K562 (cell line): ENCODE results near the gene EEPD1. TPM values are rescaled to one million over a fixed set of nuclear protein-coding genes. Genes with fewer than 3 reads are reported as not detected.

Experiments used
- BMI1 ChIP-seq: fragments of 150-350 bp; IDR thresholded peaks from 2 replicates; pipeline ENCODE4 v1.6.1; 2014; ENCODE audit warnings: low read length
- GMEB1 ChIP-seq: fragments of 250-450 bp; sonication (Bioruptor Pico); IDR thresholded peaks from 2 replicates; pipeline ENCODE4 v1.4.0; 2020; ENCODE audit warnings: mild to moderate bottlenecking
- HEY1 ChIP-seq: fragments of 250-450 bp; sonication (Bioruptor Pico); IDR thresholded peaks from 2 replicates; pipeline ENCODE4 v1.5.0; 2020; ENCODE audit warnings: mild to moderate bottlenecking, moderate library complexity, borderline replicate concordance
- HNRNPLL ChIP-seq: fragments of 200-400 bp; formaldehyde crosslinking; IDR thresholded peaks from 2 replicates; pipeline ENCODE4 v1.6.1; 2017; ENCODE audit warnings: low read length, low read depth, mild to moderate bottlenecking; ENCODE audit not compliant: poor library complexity, severe bottlenecking
- MAZ ChIP-seq, 2 experiments: fragments of 450-650 bp in 1 of 2; sonication (generic) in 1 of 2; formaldehyde crosslinking; IDR thresholded peaks in 1 of 2; conservative IDR thresholded peaks in 1 of 2; 2 replicates each; pipeline versions ENCODE4 v1.4.0 to v1.5.0; 2020; ENCODE audit warnings: mild to moderate bottlenecking in 1 of 2, missing genetic modification reagents in 1 of 2
- PRPF4 ChIP-seq: fragments of 200-400 bp; formaldehyde crosslinking; IDR thresholded peaks from one replicate; pipeline ENCODE4 v1.6.1; 2017; ENCODE audit warnings: low read length, low read depth, mild to moderate bottlenecking; ENCODE audit not compliant: insufficient read depth, poor library complexity, severe bottlenecking
- PURB ChIP-seq: sonication (generic); formaldehyde crosslinking; IDR thresholded peaks from 2 replicates; pipeline ENCODE4 v1.9.0; 2021; ENCODE audit warnings: low read depth, mild to moderate bottlenecking, missing genetic modification reagents
- SLC30A9 ChIP-seq: fragments of 250-450 bp; sonication (Bioruptor Pico); IDR thresholded peaks from 2 replicates; pipeline ENCODE4 v1.8.0; 2022; ENCODE audit warnings: mild to moderate bottlenecking, moderate library complexity
- SPI1 ChIP-seq: IDR thresholded peaks from 2 replicates; pipeline ENCODE4 v1.6.1; 2011; ENCODE audit warnings: low read depth, low read length, control low read depth, borderline replicate concordance
- ZNF76 ChIP-seq: fragments of 250-450 bp; sonication (Bioruptor Pico); IDR thresholded peaks from 2 replicates; pipeline ENCODE4 v1.4.0; 2020; ENCODE audit warnings: mild to moderate bottlenecking, moderate library complexity, borderline replicate concordance
- polyA plus RNA-seq, 8 experiments: library from polyadenylated mRNA; depleted of rRNA in 4 of 8; stranded (reverse) in 5 of 8; unstranded in 3 of 8; fragments of >200 nt; fragmentation: Nextera tagmentation in 2 of 8; fragmentation: Illumina TruSeq in 1 of 8; extraction: Ambion mirVana in 2 of 8; extraction: Trizol in 1 of 8; gene quantifications; 2 replicates each; pipeline versions ENCODE4 v1.2.1 to v1.2.3, GENCODE V29; 2011 to 2014; ENCODE audit warnings: inconsistent platforms in 1 of 8, missing spikeins in 1 of 8
- total RNA-seq, 7 experiments: library from RNA; depleted of rRNA in 6 of 7; stranded (reverse); fragments of >200 nt in 6 of 7; fragmentation: Illumina TruSeq in 2 of 7; extraction: Trizol in 2 of 7; gene quantifications; 2 replicates each; pipeline versions ENCODE4 v1.2.1 to v1.2.3, GENCODE V29; 2011 to 2021; ENCODE audit warnings: low replicate concordance in 1 of 7
- TF ChIP-seq, protein P1 (sequence below), 2 experiments: fragments of 450-650 bp in 1 of 2; sonication (generic) in 1 of 2; formaldehyde crosslinking in 1 of 2; IDR thresholded peaks; 2 replicates each; pipeline versions ENCODE4 v1.7.1 to v1.9.0; 2016 to 2022; ENCODE audit warnings: inconsistent platforms in 1 of 2, mild to moderate bottlenecking in 1 of 2, missing genetic modification reagents in 1 of 2
- TF ChIP-seq, protein P2 (sequence below): sonication (generic); formaldehyde crosslinking; IDR thresholded peaks from 2 replicates; pipeline ENCODE4 v1.8.0; 2022; ENCODE audit warnings: missing genetic modification reagents, mild to moderate bottlenecking, borderline replicate concordance

The EEPD1 gene
- total and polyA plus RNA-seq, 9 of the 15 experiments (the other 6 are each of a cell fraction or from before 2014, with no cell fraction given), result 0.01 to 1.5 (median 0.74) TPM; not detected in 1

- TF ChIP-seq, protein P1, sequence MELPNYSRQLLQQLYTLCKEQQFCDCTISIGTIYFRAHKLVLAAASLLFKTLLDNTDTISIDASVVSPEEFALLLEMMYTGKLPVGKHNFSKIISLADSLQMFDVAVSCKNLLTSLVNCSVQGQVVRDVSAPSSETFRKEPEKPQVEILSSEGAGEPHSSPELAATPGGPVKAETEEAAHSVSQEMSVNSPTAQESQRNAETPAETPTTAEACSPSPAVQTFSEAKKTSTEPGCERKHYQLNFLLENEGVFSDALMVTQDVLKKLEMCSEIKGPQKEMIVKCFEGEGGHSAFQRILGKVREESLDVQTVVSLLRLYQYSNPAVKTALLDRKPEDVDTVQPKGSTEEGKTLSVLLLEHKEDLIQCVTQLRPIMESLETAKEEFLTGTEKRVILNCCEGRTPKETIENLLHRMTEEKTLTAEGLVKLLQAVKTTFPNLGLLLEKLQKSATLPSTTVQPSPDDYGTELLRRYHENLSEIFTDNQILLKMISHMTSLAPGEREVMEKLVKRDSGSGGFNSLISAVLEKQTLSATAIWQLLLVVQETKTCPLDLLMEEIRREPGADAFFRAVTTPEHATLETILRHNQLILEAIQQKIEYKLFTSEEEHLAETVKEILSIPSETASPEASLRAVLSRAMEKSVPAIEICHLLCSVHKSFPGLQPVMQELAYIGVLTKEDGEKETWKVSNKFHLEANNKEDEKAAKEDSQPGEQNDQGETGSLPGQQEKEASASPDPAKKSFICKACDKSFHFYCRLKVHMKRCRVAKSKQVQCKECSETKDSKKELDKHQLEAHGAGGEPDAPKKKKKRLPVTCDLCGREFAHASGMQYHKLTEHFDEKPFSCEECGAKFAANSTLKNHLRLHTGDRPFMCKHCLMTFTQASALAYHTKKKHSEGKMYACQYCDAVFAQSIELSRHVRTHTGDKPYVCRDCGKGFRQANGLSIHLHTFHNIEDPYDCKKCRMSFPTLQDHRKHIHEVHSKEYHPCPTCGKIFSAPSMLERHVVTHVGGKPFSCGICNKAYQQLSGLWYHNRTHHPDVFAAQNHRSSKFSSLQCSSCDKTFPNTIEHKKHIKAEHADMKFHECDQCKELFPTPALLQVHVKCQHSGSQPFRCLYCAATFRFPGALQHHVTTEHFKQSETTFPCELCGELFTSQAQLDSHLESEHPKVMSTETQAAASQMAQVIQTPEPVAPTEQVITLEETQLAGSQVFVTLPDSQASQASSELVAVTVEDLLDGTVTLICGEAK (IDR thresholded peaks at IDR 0.05), result 0 out of 2 replicates have a peak, but pooled peaks have one; percentile 20
- TF ChIP-seq, protein P1 (CRISPR knock-in tag; IDR thresholded peaks at IDR 0.05), result no peak
- TF ChIP-seq SPI1 (peak; percentile 33; the same call in 1 of the 2 replicates), SLC30A9 (CRISPR knock-in tag) (no peak), PRPF4 (no peak), BMI1 (no peak), ZNF76 (CRISPR knock-in tag) (no peak), PURB (CRISPR knock-in tag) (no peak), GMEB1 (CRISPR knock-in tag) (peak; percentile 62), HNRNPLL (peak; percentile 76), MAZ (CRISPR knock-in tag; conservative IDR thresholded peaks at IDR 0.05 in 1 of 2, IDR thresholded peaks at IDR 0.05 in 1 of 2) (peak; percentile 72 to 77), HEY1 (CRISPR knock-in tag) (no peak)
- TF ChIP-seq, protein P2, sequence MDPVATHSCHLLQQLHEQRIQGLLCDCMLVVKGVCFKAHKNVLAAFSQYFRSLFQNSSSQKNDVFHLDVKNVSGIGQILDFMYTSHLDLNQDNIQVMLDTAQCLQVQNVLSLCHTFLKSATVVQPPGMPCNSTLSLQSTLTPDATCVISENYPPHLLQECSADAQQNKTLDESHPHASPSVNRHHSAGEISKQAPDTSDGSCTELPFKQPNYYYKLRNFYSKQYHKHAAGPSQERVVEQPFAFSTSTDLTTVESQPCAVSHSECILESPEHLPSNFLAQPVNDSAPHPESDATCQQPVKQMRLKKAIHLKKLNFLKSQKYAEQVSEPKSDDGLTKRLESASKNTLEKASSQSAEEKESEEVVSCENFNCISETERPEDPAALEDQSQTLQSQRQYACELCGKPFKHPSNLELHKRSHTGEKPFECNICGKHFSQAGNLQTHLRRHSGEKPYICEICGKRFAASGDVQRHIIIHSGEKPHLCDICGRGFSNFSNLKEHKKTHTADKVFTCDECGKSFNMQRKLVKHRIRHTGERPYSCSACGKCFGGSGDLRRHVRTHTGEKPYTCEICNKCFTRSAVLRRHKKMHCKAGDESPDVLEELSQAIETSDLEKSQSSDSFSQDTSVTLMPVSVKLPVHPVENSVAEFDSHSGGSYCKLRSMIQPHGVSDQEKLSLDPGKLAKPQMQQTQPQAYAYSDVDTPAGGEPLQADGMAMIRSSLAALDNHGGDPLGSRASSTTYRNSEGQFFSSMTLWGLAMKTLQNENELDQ (CRISPR knock-in tag), result no peak
Observed at GRCh38 chr7:36152756-36153570, at the start of gene EEPD1 (continued).
